ENCODE data around the gene ADPRHL1.

GRCh38 chr13:113354831-113355610 is 98.3 kb downstream of the ADPRHL1 start:
- TF ChIP-seq CTCF (IDR thresholded peaks at IDR 0.05; ENCODE audit: low read depth, low read length, poor library complexity, severe bottlenecking), result no peak
- no peak for TF ChIP-seq EZH2phosphoT487 (IDR thresholded peaks at IDR 0.05; ENCODE audit: borderline replicate concordance, low read length)
